ENCODE measurements around the gene UBE2S. TPM values are rescaled to one million over a fixed set of nuclear protein-coding genes. Genes with fewer than 3 reads are reported as not detected.
"Not testable (repeated sequence)": the region's sequence is repeated elsewhere in the genome, so short reads cannot be mapped to it uniquely, and the experiment has no call there.

The UBE2S gene
- total RNA-seq (10 to 100 TPM; 13.0 to 57.1 (median 20.3) TPM), polyA plus RNA-seq (10 to 100 TPM in 2 of 3 donors, 1 to 10 TPM in 1; 8.8 to 18.0 (median 11.9) TPM)
- long read RNA-seq, donor 1, transcript UBE2S-201 (4 exons, 2,548 nt): major isoform, 46 of 47 reads
- long read RNA-seq, donor 1, partial matches to known transcripts: 0 of 47 reads
- long read RNA-seq, donor 1, other reads (novel, unspliced or antisense): 0 of 47 reads
- long read RNA-seq, donor 2, transcript UBE2S-201 (4 exons, 2,548 nt): major isoform, 37 of 37 reads
- long read RNA-seq, donor 2, partial matches to known transcripts: 0 of 37 reads
- long read RNA-seq, donor 2, other reads (novel, unspliced or antisense): 0 of 37 reads
- long read RNA-seq, donor 3, transcript UBE2S-201 (4 exons, 2,548 nt): major isoform, 31 of 31 reads
- long read RNA-seq, donor 3, partial matches to known transcripts: 0 of 31 reads
- long read RNA-seq, donor 3, other reads (novel, unspliced or antisense): 0 of 31 reads
- long read RNA-seq, donor 4, partial matches to known transcripts: 1 of 2 reads
- long read RNA-seq, donor 4, other reads (novel, unspliced or antisense): 0 of 2 reads
- long read RNA-seq, donor 5, transcript UBE2S-201 (4 exons, 2,548 nt): major isoform, 73 of 78 reads
- long read RNA-seq, donor 5, partial matches to known transcripts: 3 of 78 reads
- long read RNA-seq, donor 5, other reads (novel, unspliced or antisense): 1 of 78 reads
- long read RNA-seq, donor 6, partial matches to known transcripts: 0 of 1 reads
- long read RNA-seq, donor 6, other reads (novel, unspliced or antisense): 1 of 1 reads
- long read RNA-seq, donor 7, transcript UBE2S-201 (4 exons, 2,548 nt): major isoform, 30 of 30 reads
- long read RNA-seq, donor 7, partial matches to known transcripts: 0 of 30 reads
- long read RNA-seq, donor 7, other reads (novel, unspliced or antisense): 0 of 30 reads
- long read RNA-seq, donor 8, transcript UBE2S-201 (4 exons, 2,548 nt): major isoform, 99 of 102 reads
- long read RNA-seq, donor 8, partial matches to known transcripts: 0 of 102 reads
- long read RNA-seq, donor 8, other reads (novel, unspliced or antisense): 0 of 102 reads
- long read RNA-seq, donor 9, transcript UBE2S-201 (4 exons, 2,548 nt): major isoform, 24 of 24 reads
- long read RNA-seq, donor 9, partial matches to known transcripts: 0 of 24 reads
- long read RNA-seq, donor 9, other reads (novel, unspliced or antisense): 0 of 24 reads
- long read RNA-seq, donor 10, transcript UBE2S-201 (4 exons, 2,548 nt): major isoform, 32 of 33 reads
- long read RNA-seq, donor 10, partial matches to known transcripts: 0 of 33 reads
- long read RNA-seq, donor 10, other reads (novel, unspliced or antisense): 0 of 33 reads

DNA sequence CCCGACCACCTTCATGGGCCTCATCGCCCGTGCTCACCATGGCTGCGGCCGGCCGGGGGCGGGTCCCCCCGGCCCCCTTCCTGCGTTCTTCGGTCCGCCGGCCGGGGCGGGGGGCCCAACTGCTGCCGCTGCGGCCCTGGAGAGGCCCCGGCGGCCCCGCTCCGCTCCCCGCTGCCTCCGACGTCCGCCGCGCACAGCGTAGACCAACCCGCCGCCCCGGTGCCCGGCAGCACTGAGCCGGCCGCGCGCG lies at the start of gene UBE2S:
UBE2S (minus strand) TSS at position 239 of the 250 bp plus-strand sequence; CDS start at position 40, 199 bp downstream.
- intact Hi-C loops (cut with DNase I); H3K27me3 ChIP-seq; H3K9me3 ChIP-seq (replicated peaks in 1 of 3): not testable (repeated sequence)
- peaks cover 6 to 24% of the 10 kb centered on the region in 2 donors for H3K4me1 ChIP-seq (replicated peaks in 1 of 2)
- peak within 1 kb of the TSS; percentile 89 to 100 (median 96) for H3K27ac ChIP-seq
- peak in 1 of 7 donors; percentile 51 for DNase-seq
- H3K36me3 ChIP-seq (replicated peaks in 1 of 2): peaks cover 0 to 24% of the 10 kb centered on the region in 2 donors
- 2 to 3% (median 2%) methylated on average over 15 to 36 of the region's 36 CpGs; no CpG with 5 or more reads in 1 of the 4 donors for WGBS, 4 donors
- peak; percentile 92 to 97 for TF ChIP-seq POLR2A (IDR thresholded peaks at IDR 0.05)
- peak within 1 kb of the TSS in 3 of 4 donors; percentile 49 to 90 (median 71) for H3K4me3 ChIP-seq

- no peak for TF ChIP-seq POLR2A (IDR thresholded peaks at IDR 0.05)
- TF ChIP-seq, protein P1, sequence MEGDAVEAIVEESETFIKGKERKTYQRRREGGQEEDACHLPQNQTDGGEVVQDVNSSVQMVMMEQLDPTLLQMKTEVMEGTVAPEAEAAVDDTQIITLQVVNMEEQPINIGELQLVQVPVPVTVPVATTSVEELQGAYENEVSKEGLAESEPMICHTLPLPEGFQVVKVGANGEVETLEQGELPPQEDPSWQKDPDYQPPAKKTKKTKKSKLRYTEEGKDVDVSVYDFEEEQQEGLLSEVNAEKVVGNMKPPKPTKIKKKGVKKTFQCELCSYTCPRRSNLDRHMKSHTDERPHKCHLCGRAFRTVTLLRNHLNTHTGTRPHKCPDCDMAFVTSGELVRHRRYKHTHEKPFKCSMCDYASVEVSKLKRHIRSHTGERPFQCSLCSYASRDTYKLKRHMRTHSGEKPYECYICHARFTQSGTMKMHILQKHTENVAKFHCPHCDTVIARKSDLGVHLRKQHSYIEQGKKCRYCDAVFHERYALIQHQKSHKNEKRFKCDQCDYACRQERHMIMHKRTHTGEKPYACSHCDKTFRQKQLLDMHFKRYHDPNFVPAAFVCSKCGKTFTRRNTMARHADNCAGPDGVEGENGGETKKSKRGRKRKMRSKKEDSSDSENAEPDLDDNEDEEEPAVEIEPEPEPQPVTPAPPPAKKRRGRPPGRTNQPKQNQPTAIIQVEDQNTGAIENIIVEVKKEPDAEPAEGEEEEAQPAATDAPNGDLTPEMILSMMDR (IDR thresholded peaks at IDR 0.05): no peak
- peak in 6 of 7 donors; percentile 64 to 81 (median 76) for DNase-seq
- H3K27me3 ChIP-seq: peaks cover 12% of the 10 kb centered on the region
- H3K36me3 ChIP-seq (replicated peaks in 1 of 2): no peaks in the 10 kb centered on the region
- 61 to 66% (median 65%) methylated on average over 11 to 14 of the region's 14 CpGs for WGBS, 4 donors
- no peaks in the 10 kb centered on the region for H3K9me3 ChIP-seq (replicated peaks in 1 of 3)
- intact Hi-C loops (cut with DNase I): no loop called here
- H3K4me3 ChIP-seq: no peak overlapping the region
- peaks cover 16 to 21% of the 10 kb centered on the region in 2 donors for H3K4me1 ChIP-seq (replicated peaks in 1 of 2)
- H3K27ac ChIP-seq: peak overlapping the region in 1 of 5 donors; percentile 68
Observed at GRCh38 chr19:55456347-55456746, 48.8 kb upstream of the UBE2S start.

DNA sequence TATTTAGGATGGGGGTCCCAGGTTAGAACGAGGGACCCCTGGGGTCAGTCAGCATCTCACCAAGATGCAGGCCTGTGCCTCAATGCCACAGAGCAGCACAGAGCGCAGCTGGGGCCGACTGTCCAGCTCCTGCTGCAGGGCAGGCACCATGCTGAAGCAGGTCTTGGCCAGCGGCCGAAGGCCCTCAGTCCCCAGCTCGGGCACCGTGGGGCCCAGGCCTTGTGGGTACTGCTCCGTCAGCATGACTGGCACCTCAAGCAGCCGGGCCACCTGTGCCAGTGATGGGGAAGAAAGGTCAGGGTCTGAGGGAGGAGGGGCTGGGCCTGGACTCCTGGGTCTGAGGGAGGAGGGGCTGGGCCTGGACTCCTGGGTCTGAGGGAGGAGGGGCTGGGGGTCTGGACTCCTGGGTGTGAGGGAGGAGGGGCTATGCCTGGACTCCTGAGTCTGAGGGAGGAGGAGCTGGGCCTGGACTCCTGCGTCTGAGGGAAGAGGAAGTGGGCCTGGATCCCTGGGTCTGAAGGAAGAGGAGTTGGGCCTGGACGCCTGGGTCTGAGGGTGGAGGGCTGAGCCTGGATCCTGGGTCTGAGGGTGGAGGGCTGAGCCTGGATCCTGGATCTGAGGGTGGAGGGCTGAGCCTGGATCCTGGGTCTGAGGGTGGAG lies 48.1 kb upstream of the UBE2S start:
- TF ChIP-seq, protein P1 (IDR thresholded peaks at IDR 0.05): no peak
- no peak for TF ChIP-seq POLR2A (IDR thresholded peaks at IDR 0.05)
- Histone ChIP-seq H3K4me3 (no peak overlapping the region), H3K27me3 (peaks cover 15% of the 10 kb centered on the region), H3K27ac (peak overlapping the region in 1 of 5 donors; percentile 68), H3K36me3 (replicated peaks in 1 of 2) (no peaks in the 10 kb centered on the region), H3K9me3 (replicated peaks in 1 of 3) (no peaks in the 10 kb centered on the region), H3K4me1 (replicated peaks in 1 of 2) (peaks cover 15% of the 10 kb centered on the region in 2 donors)
- peak in 2 of 7 donors; percentile 32 to 69 for DNase-seq
- intact Hi-C loops (cut with DNase I): no loop called here
- 68 to 80% (median 74%) methylated on average over 10 to 11 of the region's 11 CpGs for WGBS, 4 donors

DNA sequence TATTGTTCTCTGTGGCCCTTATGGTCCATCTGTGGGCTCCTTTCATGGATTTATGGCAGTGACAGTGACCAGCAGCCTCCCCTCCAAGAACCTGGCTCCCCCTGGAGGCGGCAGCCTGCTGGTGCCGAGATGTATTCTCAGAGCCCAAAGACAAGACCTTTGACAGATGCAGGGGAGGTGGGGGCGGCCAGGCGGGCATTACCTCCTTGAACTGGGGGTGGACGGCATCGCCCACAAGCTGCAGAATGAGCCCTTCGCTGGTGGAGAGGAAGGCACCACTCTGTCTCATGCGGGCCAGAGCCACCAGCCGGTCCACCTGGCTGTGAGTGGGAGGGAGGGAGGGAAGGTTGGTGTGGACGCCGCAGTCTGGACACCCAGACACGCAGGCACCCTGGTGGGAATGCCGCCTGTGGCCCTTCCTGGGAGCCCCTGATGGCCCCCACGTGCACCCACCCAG lies 47.2 kb upstream of the UBE2S start:
- no peak overlapping the region for H3K27ac ChIP-seq
- no peaks in the 10 kb centered on the region for H3K9me3 ChIP-seq (replicated peaks in 1 of 3)
- peak in 2 of 7 donors; percentile 38 to 66 for DNase-seq
- TF ChIP-seq, protein P1 (IDR thresholded peaks at IDR 0.05): peak; percentile 24 to 57 (median 40)
- no peak for TF ChIP-seq POLR2A (IDR thresholded peaks at IDR 0.05)
- no peaks in the 10 kb centered on the region for H3K36me3 ChIP-seq (replicated peaks in 1 of 2)
- 77 to 82% (median 79%) methylated on average over 10 to 14 of the region's 14 CpGs for WGBS, 4 donors
- intact Hi-C loops (cut with DNase I): no loop called here
- peaks cover 15% of the 10 kb centered on the region for H3K27me3 ChIP-seq
- H3K4me3 ChIP-seq: no peak overlapping the region
- H3K4me1 ChIP-seq (replicated peaks in 1 of 2): peaks cover 11% of the 10 kb centered on the region in 2 donors
